ENCODE results near the gene GABRG3. TPM values are rescaled to one million over a fixed set of nuclear protein-coding genes. Genes with fewer than 3 reads are reported as not detected.

The GABRG3 gene
- total and polyA plus RNA-seq, 2 donors (not counting 3 experiments of a cell fraction or from before 2014, with no cell fraction given) = not detected

DNA sequence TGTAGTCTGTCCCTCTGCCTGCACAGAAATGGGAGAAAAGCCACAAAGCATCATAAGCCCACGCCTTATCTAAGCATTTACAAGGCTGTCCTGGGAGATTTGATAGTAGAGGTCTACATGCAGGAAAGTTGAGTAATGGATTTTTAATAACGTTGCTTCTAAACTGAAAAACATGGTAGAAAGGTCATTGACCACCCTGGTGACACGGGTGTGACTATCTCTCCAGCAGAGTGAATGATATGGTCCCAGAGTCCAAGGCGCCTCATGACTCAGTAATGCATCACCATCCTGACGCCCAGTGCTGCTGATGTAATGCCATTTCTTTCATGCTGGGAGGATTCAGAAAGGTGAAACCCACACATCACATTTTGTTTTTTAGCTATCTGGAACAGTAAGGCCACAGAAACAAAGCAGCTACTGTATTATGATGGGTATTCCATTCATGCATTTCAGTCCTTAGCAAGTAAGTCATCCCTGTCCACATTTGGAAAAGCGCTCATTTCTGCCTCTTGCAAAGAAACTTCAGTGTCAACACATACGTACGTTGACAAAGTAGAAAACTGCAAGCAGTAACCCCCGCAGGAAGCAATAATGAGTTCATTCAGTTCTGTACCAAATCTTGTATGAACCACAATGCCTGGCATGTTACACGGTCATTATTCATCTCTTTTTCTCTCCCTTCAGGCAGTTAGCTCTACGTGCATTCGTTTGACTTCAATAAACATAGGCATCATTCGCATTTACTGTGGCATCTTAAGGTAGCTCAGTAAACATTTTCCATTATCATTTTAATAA lies 483.5 kb downstream of the GABRG3 start:
- Histone ChIP-seq H4K20me1 (replicated peaks; ENCODE audit: control insufficient read depth, extremely low read depth, insufficient read depth, low read length) (no peaks in the 10 kb centered on the region), H3K4me1 (ENCODE audit: control insufficient read depth, extremely low read depth, insufficient read depth, low read length) (no peaks in the 10 kb centered on the region), H3K4me2 (ENCODE audit: insufficient read depth, low read length) (no peak overlapping the region), H3K79me2 (ENCODE audit: control insufficient read depth, insufficient read depth, low read length) (no peaks in the 10 kb centered on the region), H3K9me1 (replicated peaks; ENCODE audit: control insufficient read depth, extremely low read depth, insufficient read depth, low read length) (no peaks in the 10 kb centered on the region), H3K36me3 (ENCODE audit: control insufficient read depth in 2 of 2, extremely low read depth in 1 of 2, insufficient read depth in 2 of 2, low read length in 2 of 2) (no peaks in the 10 kb centered on the region), H3K4me3 (replicated peaks in 1 of 3; ENCODE audit: insufficient read depth in 1 of 3, low read depth in 1 of 3, low read length in 3 of 3) (no peak overlapping the region), H3K9ac (replicated peaks; ENCODE audit: extremely low read depth, insufficient read depth, low read length) (no peak overlapping the region), H3K9me3 (replicated peaks; ENCODE audit: control insufficient read depth, insufficient read depth, low read length) (peaks cover 7% of the 10 kb centered on the region), H3K27me3 (ENCODE audit: control insufficient read depth in 2 of 2, insufficient read depth in 2 of 2, low read length in 2 of 2) (no peaks in the 10 kb centered on the region), H2AFZ (ENCODE audit: low read depth, low read length) (no peak overlapping the region), H3K27ac (ENCODE audit: insufficient read depth, low read depth, low read length) (no peak overlapping the region)
- no peak for DNase-seq (ENCODE audit: low read depth, low spot score)
- ChIA-PET CTCF (no interaction called here), POLR2A (no interaction called here)
- BruUV-seq (replicated peaks) = no TSS peak
- dilution Hi-C loops (cut with MboI; ENCODE audit: extremely low pct_ligation_motif_present, low sequenced_read_pairs) (no loop called here), intact Hi-C loops (cut with micrococcal nuclease) (no loop called here)
- no peak for TF ChIP-seq EZH2 (IDR thresholded peaks at IDR 0.05; ENCODE audit: borderline replicate concordance, low read depth, low read length, severe bottlenecking)
- TF ChIP-seq JUN (IDR thresholded peaks at IDR 0.05; ENCODE audit: borderline replicate concordance, insufficient read depth, insufficient read length, low read depth) = no peak
- TF ChIP-seq FOS (IDR thresholded peaks at IDR 0.05; ENCODE audit: borderline replicate concordance, insufficient read depth, low read length) = no peak
- TF ChIP-seq GATA2 (IDR thresholded peaks at IDR 0.05; ENCODE audit: insufficient read depth, insufficient read length, low read depth, low read length) = no peak
- TF ChIP-seq, protein P1, sequence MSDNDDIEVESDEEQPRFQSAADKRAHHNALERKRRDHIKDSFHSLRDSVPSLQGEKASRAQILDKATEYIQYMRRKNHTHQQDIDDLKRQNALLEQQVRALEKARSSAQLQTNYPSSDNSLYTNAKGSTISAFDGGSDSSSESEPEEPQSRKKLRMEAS (IDR thresholded peaks at IDR 0.05; ENCODE audit: insufficient read depth, insufficient read length) = no peak
- TF ChIP-seq POLR2AphosphoS5 (IDR thresholded peaks at IDR 0.05; ENCODE audit: insufficient read depth, low read depth, low read length) = no peak
- no peak for TF ChIP-seq MYC (IDR thresholded peaks at IDR 0.05; ENCODE audit: low read depth, low read length)
- TF ChIP-seq POLR2A (IDR thresholded peaks at IDR 0.05; ENCODE audit: low read depth, low read length) = no peak
- TF ChIP-seq, protein P2, sequence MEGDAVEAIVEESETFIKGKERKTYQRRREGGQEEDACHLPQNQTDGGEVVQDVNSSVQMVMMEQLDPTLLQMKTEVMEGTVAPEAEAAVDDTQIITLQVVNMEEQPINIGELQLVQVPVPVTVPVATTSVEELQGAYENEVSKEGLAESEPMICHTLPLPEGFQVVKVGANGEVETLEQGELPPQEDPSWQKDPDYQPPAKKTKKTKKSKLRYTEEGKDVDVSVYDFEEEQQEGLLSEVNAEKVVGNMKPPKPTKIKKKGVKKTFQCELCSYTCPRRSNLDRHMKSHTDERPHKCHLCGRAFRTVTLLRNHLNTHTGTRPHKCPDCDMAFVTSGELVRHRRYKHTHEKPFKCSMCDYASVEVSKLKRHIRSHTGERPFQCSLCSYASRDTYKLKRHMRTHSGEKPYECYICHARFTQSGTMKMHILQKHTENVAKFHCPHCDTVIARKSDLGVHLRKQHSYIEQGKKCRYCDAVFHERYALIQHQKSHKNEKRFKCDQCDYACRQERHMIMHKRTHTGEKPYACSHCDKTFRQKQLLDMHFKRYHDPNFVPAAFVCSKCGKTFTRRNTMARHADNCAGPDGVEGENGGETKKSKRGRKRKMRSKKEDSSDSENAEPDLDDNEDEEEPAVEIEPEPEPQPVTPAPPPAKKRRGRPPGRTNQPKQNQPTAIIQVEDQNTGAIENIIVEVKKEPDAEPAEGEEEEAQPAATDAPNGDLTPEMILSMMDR (IDR thresholded peaks at IDR 0.05; ENCODE audit: extremely low read depth in 1 of 2, insufficient read depth in 1 of 2, low read depth in 1 of 2, low read length in 2 of 2) = no peak
- FAIRE-seq = no peak

Data from endothelial cell of umbilical vein (primary cell).